Panc1 (cell line): ENCODE results near the gene UBAC1. TPM values are rescaled to one million over a fixed set of nuclear protein-coding genes. Genes with fewer than 3 reads are reported as not detected.

Experiments used
- ATAC-seq: fragments of 200-7000 bp; cut with Tn5 transposase; 2 replicates; pipeline ENCODE4 v1.9.1; 2020; ENCODE audit warnings: mild to moderate bottlenecking, moderate library complexity
- BruUV-seq: library from RNA; stranded (reverse); fragments of 400-500 nt; replicated peaks from 2 replicates; lab custom pipeline; 2021; lab: Mats Ljungman, UMichigan
- CTCF ChIA-PET: fragments of 300-600 bp; sonication (Branson Sonifier 250); formaldehyde crosslinking; loops from one replicate; lab custom pipeline; 2022; ENCODE audit warnings: antibody characterized with exemption; lab: Charles Lee
- POLR2A ChIA-PET: fragments of 300-600 bp; sonication (Branson Sonifier 250); formaldehyde crosslinking; loops from one replicate; lab custom pipeline; 2022; ENCODE audit warnings: antibody characterized with exemption; lab: Charles Lee
- DNase-seq: peaks from one replicate; pipeline ENCODE4 v3.0.0-alpha.2; 2010; ENCODE audit warnings: low read depth, low spot score
- H3K27ac ChIP-seq: 2 replicates; pipeline ENCODE4 v1.5.1; 2011; ENCODE audit warnings: mild to moderate bottlenecking, low read length, inconsistent platforms
- H3K27me3 ChIP-seq: fragments of 200-500 bp; sonication (Bioruptor generic); 2 replicates; pipeline ENCODE4 v1.6.0; 2014; ENCODE audit warnings: low read length, inconsistent platforms; ENCODE audit not compliant: control insufficient read depth, insufficient read depth
- H3K36me3 ChIP-seq: fragments of 200-500 bp; sonication (Bioruptor generic); 2 replicates; pipeline ENCODE4 v1.5.1; 2014; ENCODE audit warnings: inconsistent platforms, mild to moderate bottlenecking, low read length, moderate library complexity; ENCODE audit not compliant: control insufficient read depth, insufficient read depth
- H3K4me1 ChIP-seq: 2 replicates; pipeline ENCODE4 v1.5.1; 2011; ENCODE audit warnings: inconsistent platforms, mild to moderate bottlenecking, low read length, moderate library complexity; ENCODE audit not compliant: control insufficient read depth, insufficient read depth
- H3K4me3 ChIP-seq, 2 experiments: 2 replicates each; pipeline ENCODE4 v1.5.1; 2011 to 2012; ENCODE audit warnings: low read depth in 2 of 2, low read length in 2 of 2, mild to moderate bottlenecking in 2 of 2, inconsistent platforms in 1 of 2, moderate library complexity in 1 of 2
- H3K9me3 ChIP-seq: fragments of 200-500 bp; sonication (Bioruptor generic); 2 replicates; pipeline ENCODE4 v1.5.1; 2014; ENCODE audit warnings: low read depth, mild to moderate bottlenecking, inconsistent platforms, low read length, moderate library complexity; ENCODE audit not compliant: control insufficient read depth, insufficient read depth
- REST ChIP-seq, 2 experiments: IDR thresholded peaks; 2 replicates each; pipeline ENCODE4 v1.6.1; 2011 to 2012; ENCODE audit warnings: low read depth in 2 of 2, control low read depth in 1 of 2, low read length in 1 of 2, mild to moderate bottlenecking in 1 of 2, moderate library complexity in 1 of 2; ENCODE audit not compliant: insufficient read depth in 1 of 2
- SIN3A ChIP-seq: IDR thresholded peaks from 2 replicates; pipeline ENCODE4 v1.6.1; 2012; ENCODE audit warnings: low read depth, mild to moderate bottlenecking, low read length, moderate library complexity, borderline replicate concordance; ENCODE audit not compliant: insufficient read depth
- TCF7L2 ChIP-seq: IDR thresholded peaks from 2 replicates; pipeline ENCODE4 v1.6.1; 2011; ENCODE audit warnings: mild to moderate bottlenecking, low read depth, low read length, inconsistent platforms
- in situ Hi-C: cut with HindIII; loops from 2 replicates; pipeline ENCODE4 v1.10.0; 2016; ENCODE audit warnings: low sequenced_read_pairs, low pct_unique_long_range_greater_than_20kb
- intact Hi-C: fragments of 100-400 bp; cut with micrococcal nuclease; formaldehyde crosslinking; loops from one replicate; pipeline ENCODE4 v1.10.0; 2022; ENCODE audit not compliant: unreplicated experiment
- total RNA-seq: library from RNA; stranded (reverse); gene quantifications from one replicate; pipeline ENCODE4 v1.2.1, GENCODE V29; 2021; ENCODE audit not compliant: unreplicated experiment
- TF ChIP-seq, protein P1 (sequence below): fragments of 450-650 bp; IDR thresholded peaks from 2 replicates; pipeline ENCODE4 v1.5.1; 2017; ENCODE audit warnings: mild to moderate bottlenecking

Gene UBAC1
- total RNA-seq, 1 experiment from 2014 or later = 38.0 TPM

DNA sequence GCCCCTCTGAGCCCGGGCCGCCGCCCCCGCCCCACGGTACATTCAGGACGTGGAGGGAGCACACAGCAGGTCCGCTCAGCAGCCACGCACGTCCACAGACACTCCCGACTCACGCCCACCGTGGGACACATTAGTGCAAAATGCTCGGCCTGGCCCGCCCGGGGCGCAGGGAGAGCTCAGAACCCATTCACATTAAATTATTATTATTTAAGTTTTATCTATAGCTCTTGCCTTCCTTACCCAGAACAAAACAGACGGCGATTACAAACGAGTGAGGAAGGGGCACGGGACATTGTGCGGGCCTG, 47.5 kb upstream of the UBAC1 start:
- ChIA-PET POLR2A (no interaction called here), CTCF (no interaction called here)
- no peaks in the 10 kb centered on the region for H3K36me3 ChIP-seq
- no TSS peak for BruUV-seq
- DNase-seq (no peak), ATAC-seq (no peak)
- in situ Hi-C loops (no loop called here), intact Hi-C loops (no loop called here)
- no peak overlapping the region; the same call in 1 of the 2 replicates for H3K27ac ChIP-seq
- H3K27me3 ChIP-seq = no peaks in the 10 kb centered on the region
- H3K4me3 ChIP-seq = no peak overlapping the region
- no peaks in the 10 kb centered on the region for H3K9me3 ChIP-seq
- H3K4me1 ChIP-seq = peaks cover 23% of the 10 kb centered on the region
- TF ChIP-seq REST (IDR thresholded peaks at IDR 0.05; ENCODE audit: insufficient read depth in 1 of 2, low read depth in 2 of 2, low read length in 1 of 2) (no peak), SIN3A (no peak)

GRCh38 chr9:136007934-136008692, 46.9 kb upstream of the UBAC1 start:
- in situ Hi-C loops = no loop called here
- TF ChIP-seq SIN3A (no peak), REST (IDR thresholded peaks at IDR 0.05; ENCODE audit: insufficient read depth in 1 of 2, low read depth in 2 of 2, low read length in 1 of 2) (no peak), TCF7L2 (no peak)
- TF ChIP-seq, protein P1, sequence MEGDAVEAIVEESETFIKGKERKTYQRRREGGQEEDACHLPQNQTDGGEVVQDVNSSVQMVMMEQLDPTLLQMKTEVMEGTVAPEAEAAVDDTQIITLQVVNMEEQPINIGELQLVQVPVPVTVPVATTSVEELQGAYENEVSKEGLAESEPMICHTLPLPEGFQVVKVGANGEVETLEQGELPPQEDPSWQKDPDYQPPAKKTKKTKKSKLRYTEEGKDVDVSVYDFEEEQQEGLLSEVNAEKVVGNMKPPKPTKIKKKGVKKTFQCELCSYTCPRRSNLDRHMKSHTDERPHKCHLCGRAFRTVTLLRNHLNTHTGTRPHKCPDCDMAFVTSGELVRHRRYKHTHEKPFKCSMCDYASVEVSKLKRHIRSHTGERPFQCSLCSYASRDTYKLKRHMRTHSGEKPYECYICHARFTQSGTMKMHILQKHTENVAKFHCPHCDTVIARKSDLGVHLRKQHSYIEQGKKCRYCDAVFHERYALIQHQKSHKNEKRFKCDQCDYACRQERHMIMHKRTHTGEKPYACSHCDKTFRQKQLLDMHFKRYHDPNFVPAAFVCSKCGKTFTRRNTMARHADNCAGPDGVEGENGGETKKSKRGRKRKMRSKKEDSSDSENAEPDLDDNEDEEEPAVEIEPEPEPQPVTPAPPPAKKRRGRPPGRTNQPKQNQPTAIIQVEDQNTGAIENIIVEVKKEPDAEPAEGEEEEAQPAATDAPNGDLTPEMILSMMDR = no peak
- no peak overlapping the region for H3K4me3 ChIP-seq
- H3K9me3 ChIP-seq = no peaks in the 10 kb centered on the region
- H3K27ac ChIP-seq = no peak overlapping the region; the same call in 1 of the 2 replicates
- peaks cover 28% of the 10 kb centered on the region for H3K4me1 ChIP-seq
- ChIA-PET POLR2A (no interaction called here), CTCF (no interaction called here)
- no peaks in the 10 kb centered on the region for H3K36me3 ChIP-seq
- no TSS peak for BruUV-seq
- DNase-seq (peak; percentile 17), ATAC-seq (no peak)
- no peaks in the 10 kb centered on the region for H3K27me3 ChIP-seq
- intact Hi-C loops = no loop called here
